Fibroblast of skin of right quadriceps (primary cell): Measurements from ENCODE around the gene MMP24.
"Not testable (repeated sequence)": the region's sequence is repeated elsewhere in the genome, so short reads cannot be mapped to it uniquely, and the experiment has no call there.

ENCODE experiments used
- DNase-seq: peaks from one replicate; pipeline ENCODE4 v3.0.0-alpha.2; 2013

MMP24 gene

GRCh38 chr20:35226126-35226883 is at the start of gene MMP24:
Gene MMP24 (plus strand): TSS chr20:35226690. CDS start chr20:35226739, 49 bp downstream.
- no peak for DNase-seq

GRCh38 chr20:35179292-35180212 is 46.9 kb upstream of the MMP24 start:
- DNase-seq = no peak

GRCh38 chr20:35180266-35180665 is 46.2 kb upstream of the MMP24 start:
- no peak for DNase-seq

- DNase-seq = peak; percentile 8
These were observed 44.8 kb upstream of the MMP24 start for GRCh38 chr20:35181731-35182130.

GRCh38 chr20:35186691-35187289 is 39.7 kb upstream of the MMP24 start:
- DNase-seq = not testable (repeated sequence)

GRCh38 chr20:35187584-35188190 is 38.8 kb upstream of the MMP24 start:
- DNase-seq = no peak

DNA sequence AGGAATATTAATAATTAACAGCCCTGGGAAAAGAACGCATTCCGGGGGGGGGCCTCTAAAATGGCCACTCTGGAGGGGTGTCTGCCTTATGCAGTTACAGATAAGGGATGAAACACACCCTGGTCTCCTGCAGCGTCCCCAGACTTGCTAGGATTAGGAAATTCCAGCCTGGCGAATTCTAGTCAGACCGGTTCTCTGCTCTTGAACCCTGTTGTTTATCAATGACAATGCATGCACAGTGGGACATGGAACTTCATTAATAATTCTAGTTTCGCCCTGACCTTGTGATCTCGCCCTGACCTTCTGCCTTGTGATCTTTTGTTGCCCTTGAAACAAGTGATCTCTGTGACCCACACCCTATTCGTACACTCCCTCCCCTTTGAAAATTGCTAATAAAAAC is 37.3 kb upstream of the MMP24 start:
- DNase-seq = not testable (repeated sequence)

DNA sequence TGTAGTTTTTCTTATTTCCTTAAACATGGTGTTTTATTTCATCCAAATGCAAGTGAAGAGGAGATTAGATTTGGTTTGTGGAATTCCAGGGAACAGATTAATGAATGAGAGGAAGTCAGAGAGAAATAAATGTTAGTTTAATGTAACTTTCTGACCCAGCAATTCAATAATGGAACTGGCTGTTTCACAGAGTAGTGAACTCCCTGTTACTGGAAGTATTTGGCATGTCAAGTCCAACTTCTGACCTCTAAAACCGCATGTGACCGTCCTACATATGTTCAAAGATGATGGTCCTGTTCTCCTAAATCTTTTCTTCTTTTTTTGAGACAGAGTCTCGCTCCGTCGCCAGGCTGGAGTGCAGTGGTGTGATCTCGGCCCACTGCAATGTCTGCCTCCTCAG is 35.9 kb upstream of the MMP24 start:
- no peak for DNase-seq

DNA sequence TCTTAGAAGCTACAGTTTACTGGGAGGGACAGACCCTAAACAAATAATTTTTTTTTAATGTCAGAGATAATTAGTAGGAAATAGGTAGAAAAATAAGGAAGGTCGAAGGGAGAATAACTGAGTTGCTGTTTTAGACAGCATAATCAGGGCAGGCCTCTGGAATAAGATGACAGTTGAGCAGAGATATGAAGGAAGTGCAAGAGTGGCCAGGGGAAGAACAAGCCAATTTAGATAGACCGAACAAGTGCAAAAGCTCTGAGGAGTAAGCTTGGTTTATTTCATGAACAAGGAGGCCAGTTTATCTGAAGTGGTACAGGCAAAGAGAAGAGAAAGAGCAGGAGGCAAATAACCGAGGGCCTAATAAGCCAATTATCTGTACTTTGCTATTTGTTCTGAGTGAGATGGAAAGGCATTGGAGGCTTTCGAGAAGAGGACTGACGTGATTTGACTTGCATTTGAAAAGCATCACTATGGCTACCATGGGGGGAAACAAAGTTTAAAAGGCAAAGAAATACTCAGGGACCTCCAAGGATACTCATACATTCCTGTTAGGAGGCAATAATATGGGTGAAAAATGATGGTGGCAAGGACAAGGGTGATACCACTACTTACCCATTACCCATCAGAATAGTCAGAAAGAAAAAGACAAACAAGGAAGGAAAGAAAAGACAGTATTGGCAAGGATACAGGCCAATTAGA is 34.9 kb upstream of the MMP24 start:
- no peak for DNase-seq

- no peak for DNase-seq
These were observed 34.2 kb upstream of the MMP24 start for GRCh38 chr20:35192118-35192872.

- not testable (repeated sequence) for DNase-seq
These were observed 33.3 kb upstream of the MMP24 start for GRCh38 chr20:35193031-35193791.

GRCh38 chr20:35196313-35196712 is 30.2 kb upstream of the MMP24 start:
- DNase-seq = no peak

- peak; percentile 46 for DNase-seq
These were observed 26.8 kb upstream of the MMP24 start for GRCh38 chr20:35199740-35200139.

- DNase-seq = peak; percentile 73
These were observed 26.2 kb upstream of the MMP24 start for GRCh38 chr20:35200267-35200666.

DNA sequence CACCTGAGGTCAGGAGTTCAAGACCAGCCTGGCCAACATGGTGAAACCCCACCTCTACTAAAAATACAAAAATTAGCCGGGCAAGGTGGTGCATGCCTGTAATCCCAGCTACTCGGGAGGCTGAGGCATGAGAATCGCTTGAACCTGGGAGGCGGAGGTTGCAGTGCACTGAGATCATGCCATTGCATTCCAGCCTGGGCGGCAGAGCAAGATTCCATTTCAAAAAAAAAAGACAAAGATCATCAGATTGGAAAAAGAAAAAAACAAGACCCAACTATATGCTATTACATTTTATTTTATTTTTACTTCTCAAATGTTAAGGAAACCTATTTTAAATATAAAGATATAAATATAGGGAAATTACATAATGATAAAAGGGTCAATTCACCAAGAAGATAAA is 25.0 kb upstream of the MMP24 start:
- DNase-seq = not testable (repeated sequence)

GRCh38 chr20:35206802-35207201 is 19.7 kb upstream of the MMP24 start:
- no peak for DNase-seq

GRCh38 chr20:35207950-35208611 is 18.4 kb upstream of the MMP24 start:
- peak; percentile 67 for DNase-seq

DNA sequence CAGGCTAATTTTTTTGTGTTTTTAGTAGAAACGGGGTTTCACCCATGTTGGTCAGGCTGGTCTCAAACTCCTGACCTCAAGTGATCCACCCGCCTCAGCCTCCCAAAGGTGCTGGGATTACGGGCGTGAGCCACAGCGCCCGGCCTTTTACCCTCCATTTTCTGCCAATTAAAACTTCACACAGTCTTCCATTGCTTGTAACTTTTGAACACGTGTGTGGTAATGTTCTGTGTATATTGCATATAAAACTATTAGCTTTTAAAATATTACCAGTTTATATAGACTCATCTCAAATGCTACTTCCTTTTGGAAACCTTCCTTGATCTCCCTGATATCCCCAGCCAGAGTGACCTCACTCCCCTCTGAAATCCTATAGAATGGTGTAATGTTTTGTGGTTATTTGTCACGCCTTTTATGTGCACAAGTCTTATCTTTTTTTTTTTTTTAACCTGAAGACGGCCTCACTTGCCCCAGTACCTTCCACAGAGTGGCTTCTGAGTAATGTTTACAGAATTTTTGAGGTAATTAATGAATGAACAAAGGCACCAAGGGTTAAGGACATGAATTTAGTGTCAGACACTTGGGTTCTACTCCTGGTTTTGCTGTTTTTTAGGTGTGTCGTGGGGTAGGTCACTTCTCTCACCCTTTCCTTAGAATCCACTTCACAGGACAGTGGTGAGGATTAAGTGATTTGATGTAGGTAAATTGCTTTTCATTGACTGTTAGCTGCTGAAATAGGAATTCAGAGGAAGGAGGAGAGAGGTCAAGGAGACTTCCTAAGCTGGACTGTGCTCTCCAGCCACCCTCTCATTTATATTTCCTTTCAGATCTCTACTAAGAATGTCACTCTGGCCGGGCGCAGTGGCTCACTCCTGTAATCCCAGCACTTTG is 11.2 kb upstream of the MMP24 start:
- peak; percentile 85 for DNase-seq

DNA sequence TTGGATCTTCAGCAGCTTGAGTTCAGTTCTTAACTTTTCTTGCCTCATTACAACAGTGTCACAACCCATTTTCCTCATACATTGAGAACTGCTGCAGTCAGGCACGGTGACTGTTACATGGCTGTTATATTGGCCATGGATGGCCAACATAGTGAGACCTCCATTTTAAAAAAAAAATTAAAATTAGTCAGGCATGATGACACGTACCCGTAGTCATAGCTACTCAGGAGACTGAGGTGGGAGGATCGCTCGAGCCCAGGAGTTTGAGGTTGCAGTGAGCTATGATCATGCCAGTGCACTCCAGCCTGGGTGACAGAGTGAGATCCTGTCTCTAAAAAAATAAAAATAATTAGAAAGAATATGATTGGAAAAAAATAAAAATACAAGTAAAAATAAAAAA is 9.9 kb upstream of the MMP24 start:
- no peak for DNase-seq
